OCI-LY7 (cell line): ENCODE results near the gene NOTCH4. TPM values are rescaled to one million over a fixed set of nuclear protein-coding genes. Genes with fewer than 3 reads are reported as not detected.

Experiments
- BruUV-seq: library from RNA; stranded (reverse); fragments of 400-500 nt; replicated peaks from 2 replicates; lab custom pipeline; 2021; lab: Mats Ljungman, UMichigan
- CTCF ChIA-PET: fragments of 300-600 bp; sonication (Branson Sonifier 250); formaldehyde crosslinking; loops from one replicate; lab custom pipeline; 2022; ENCODE audit warnings: antibody characterized with exemption; ENCODE audit not compliant: unreplicated experiment; lab: Charles Lee
- POLR2A ChIA-PET: fragments of 300-600 bp; sonication (Branson Sonifier 250); formaldehyde crosslinking; loops from one replicate; lab custom pipeline; 2022; ENCODE audit warnings: antibody characterized with exemption; lab: Charles Lee
- DNase-seq: peaks from one replicate; pipeline ENCODE4 v3.0.0-alpha.2; 2015; ENCODE audit warnings: low spot score
- H2AFZ ChIP-seq: fragments of 200-600 bp; sonication (generic), shearing (Covaris generic); 2 replicates; pipeline ENCODE4 v1.6.1; 2014; ENCODE audit warnings: mild to moderate bottlenecking, antibody characterized with exemption, low read length, moderate library complexity
- H3K27ac ChIP-seq: fragments of 200-600 bp; sonication (generic); 2 replicates; pipeline ENCODE4 v1.5.1; 2014; ENCODE audit warnings: mixed run types, low read depth, mild to moderate bottlenecking, moderate library complexity, low read length, inconsistent platforms; ENCODE audit not compliant: poor library complexity, severe bottlenecking
- H3K36me3 ChIP-seq: fragments of 200-600 bp; sonication (generic); 2 replicates; pipeline ENCODE4 v1.6.1; 2014; ENCODE audit warnings: mild to moderate bottlenecking, antibody characterized with exemption, low read length, moderate library complexity, mixed read lengths; ENCODE audit not compliant: insufficient read depth
- H3K4me1 ChIP-seq: fragments of 200-600 bp; sonication (generic); 2 replicates; pipeline ENCODE4 v1.5.1; 2014; ENCODE audit warnings: mild to moderate bottlenecking, low read length; ENCODE audit not compliant: insufficient read depth, poor library complexity, severe bottlenecking
- H3K4me2 ChIP-seq: fragments of 200-600 bp; sonication (generic); 2 replicates; pipeline ENCODE4 v1.6.1; 2014; ENCODE audit warnings: mild to moderate bottlenecking, low read length
- H3K4me3 ChIP-seq: fragments of 200-600 bp; sonication (generic); 2 replicates; pipeline ENCODE4 v1.5.1; 2014; ENCODE audit warnings: mild to moderate bottlenecking, low read depth, low read length; ENCODE audit not compliant: poor library complexity, severe bottlenecking
- H3K79me2 ChIP-seq: fragments of 200-600 bp; sonication (generic); 2 replicates; pipeline ENCODE4 v1.6.1; 2016; ENCODE audit warnings: low read depth, mild to moderate bottlenecking, low read length, moderate library complexity, mixed read lengths; ENCODE audit not compliant: insufficient read depth
- H3K9me2 ChIP-seq: fragments of 200-600 bp; sonication (generic); 2 replicates; pipeline ENCODE4 v1.6.1; 2016; ENCODE audit warnings: mild to moderate bottlenecking, low read length, mixed read lengths; ENCODE audit not compliant: insufficient read depth
- H3K9me3 ChIP-seq: fragments of 200-600 bp; sonication (generic); 2 replicates; pipeline ENCODE4 v1.6.1; 2014; ENCODE audit warnings: mild to moderate bottlenecking, mixed run types, low read length, mixed read lengths
- H4K20me1 ChIP-seq: fragments of 200-600 bp; sonication (generic); 2 replicates; pipeline ENCODE4 v1.6.1; 2014; ENCODE audit warnings: mild to moderate bottlenecking, antibody characterized with exemption, low read length, moderate library complexity, mixed read lengths; ENCODE audit not compliant: insufficient read depth
- CTCF ChIP-seq: fragments of 200-600 bp; sonication (generic); conservative IDR thresholded peaks from 2 replicates; pipeline ENCODE4 v1.5.1; 2014; ENCODE audit warnings: mild to moderate bottlenecking, antibody characterized with exemption, low read length, moderate library complexity, mixed read lengths
- EZH2phosphoT487 ChIP-seq: fragments of 200-600 bp; sonication (generic); IDR thresholded peaks from 2 replicates; pipeline ENCODE4 v1.6.1; 2018; ENCODE audit warnings: low read depth, borderline replicate concordance, mild to moderate bottlenecking, mixed run types, antibody characterized with exemption, low read length, moderate library complexity, mixed read lengths
- intact Hi-C: fragments of 100-400 bp; cut with micrococcal nuclease; formaldehyde crosslinking; loops from one replicate; pipeline ENCODE4 v1.10.0; 2022; ENCODE audit not compliant: unreplicated experiment
- total RNA-seq, 2 experiments: library from RNA; depleted of rRNA in 1 of 2; stranded (reverse); fragments of >200 nt in 1 of 2; shearing (Covaris generic) in 1 of 2; gene quantifications; 2 replicates each; pipeline ENCODE4 v1.2.3, GENCODE V29; 2014 to 2022

Gene NOTCH4
- total RNA-seq, 2 experiments from 2014 or later = 1.4 to 2.4 TPM

GRCh38 chr6:32216998-32217397 is 6.9 kb downstream of the NOTCH4 start:
- intact Hi-C loops = no loop called here
- Histone ChIP-seq H3K4me3 (no peak overlapping the region), H3K4me2 (no peak overlapping the region), H3K79me2 (no peaks in the 10 kb centered on the region), H3K36me3 (no peaks in the 10 kb centered on the region), H3K9me3 (no peaks in the 10 kb centered on the region), H3K9me2 (no peaks in the 10 kb centered on the region), H4K20me1 (no peaks in the 10 kb centered on the region), H3K27ac (no peak overlapping the region), H3K4me1 (peaks cover 18% of the 10 kb centered on the region), H2AFZ (no peak overlapping the region)
- BruUV-seq = no TSS peak
- TF ChIP-seq CTCF = no peak
- TF ChIP-seq EZH2phosphoT487 = no peak
- CTCF ChIA-PET = interaction anchor here (0.6 kb wide), 1 partner anchor 638 kb away, joined by 3 read pairs; no protein-coding TSS in a partner anchor
- POLR2A ChIA-PET = no interaction called here
- no peak for DNase-seq

GRCh38 chr6:32216285-32216684 is 7.6 kb downstream of the NOTCH4 start:
- Histone ChIP-seq H4K20me1 (no peaks in the 10 kb centered on the region), H3K9me2 (no peaks in the 10 kb centered on the region), H3K27ac (no peak overlapping the region), H3K4me2 (no peak overlapping the region), H3K36me3 (no peaks in the 10 kb centered on the region), H3K79me2 (no peaks in the 10 kb centered on the region), H3K9me3 (no peaks in the 10 kb centered on the region), H2AFZ (no peak overlapping the region), H3K4me3 (no peak overlapping the region), H3K4me1 (peaks cover 11% of the 10 kb centered on the region)
- POLR2A ChIA-PET = no interaction called here
- no TSS peak for BruUV-seq
- CTCF ChIA-PET = no interaction called here
- no peak for DNase-seq
- intact Hi-C loops = no loop called here
- no peak for TF ChIP-seq CTCF
- TF ChIP-seq EZH2phosphoT487 = no peak

GRCh38 chr6:32215617-32216016 is 8.2 kb downstream of the NOTCH4 start:
- H2AFZ ChIP-seq = no peak overlapping the region
- TF ChIP-seq EZH2phosphoT487 = no peak
- TF ChIP-seq CTCF = no peak
- BruUV-seq = no TSS peak
- H3K4me1 ChIP-seq = peaks cover 8% of the 10 kb centered on the region
- ChIA-PET POLR2A (no interaction called here), CTCF (no interaction called here)
- no peak for DNase-seq
- H3K9me2 ChIP-seq = no peaks in the 10 kb centered on the region
- H3K36me3 ChIP-seq = no peaks in the 10 kb centered on the region
- H3K79me2 ChIP-seq = no peaks in the 10 kb centered on the region
- H3K27ac ChIP-seq = no peak overlapping the region
- no peak overlapping the region for H3K4me3 ChIP-seq
- no peak overlapping the region for H3K4me2 ChIP-seq
- H3K9me3 ChIP-seq = no peaks in the 10 kb centered on the region
- H4K20me1 ChIP-seq = no peaks in the 10 kb centered on the region
- intact Hi-C loops = no loop called here
